NT2/D1 (cell line): ENCODE data around the gene SLC5A10.

ENCODE experiments used
- DNase-seq: peaks from one replicate; pipeline ENCODE4 v3.0.0-alpha.2; 2011; ENCODE audit warnings: low read depth, low spot score
- H3K27me3 ChIP-seq: 2 replicates; pipeline ENCODE4 v1.6.0; 2011; ENCODE audit warnings: mild to moderate bottlenecking; ENCODE audit not compliant: insufficient read length, insufficient read depth
- H3K36me3 ChIP-seq: 2 replicates; pipeline ENCODE4 v1.6.1; 2011; ENCODE audit warnings: mild to moderate bottlenecking, low read length, mixed read lengths; ENCODE audit not compliant: insufficient read depth, insufficient read length
- H3K4me1 ChIP-seq: 2 replicates; pipeline ENCODE4 v1.5.1; 2011; ENCODE audit not compliant: insufficient read depth, insufficient read length
- H3K4me3 ChIP-seq: 2 replicates; pipeline ENCODE4 v1.5.1; 2011; ENCODE audit warnings: low read depth; ENCODE audit not compliant: insufficient read length
- H3K9ac ChIP-seq: 2 replicates; pipeline ENCODE4 v1.6.0; 2011; ENCODE audit warnings: low read depth; ENCODE audit not compliant: insufficient read length
- H3K9me3 ChIP-seq: 2 replicates; pipeline ENCODE4 v1.5.1; 2011; ENCODE audit warnings: mild to moderate bottlenecking, low read length; ENCODE audit not compliant: insufficient read depth
- SUZ12 ChIP-seq: IDR thresholded peaks from 2 replicates; pipeline ENCODE4 v1.6.1; 2011; ENCODE audit not compliant: insufficient read length, insufficient read depth; ENCODE audit errors: extremely low read depth
- YY1 ChIP-seq: IDR thresholded peaks from 2 replicates; pipeline ENCODE4 v1.6.1; 2011; ENCODE audit not compliant: insufficient read length, insufficient read depth
- ZNF274 ChIP-seq: IDR thresholded peaks from 2 replicates; pipeline ENCODE4 v1.6.1; 2011; ENCODE audit warnings: mild to moderate bottlenecking, low read depth, low read length

Gene SLC5A10

GRCh38 chr17:18967916-18968315 is 16.0 kb downstream of the SLC5A10 start:
- Histone ChIP-seq H3K27me3 (no peaks in the 10 kb centered on the region), H3K9ac (no peak overlapping the region), H3K4me3 (no peak overlapping the region), H3K36me3 (peaks cover 29% of the 10 kb centered on the region), H3K9me3 (no peaks in the 10 kb centered on the region), H3K4me1 (peaks cover 18% of the 10 kb centered on the region)
- DNase-seq = no peak
- TF ChIP-seq SUZ12 = no peak
- no peak for TF ChIP-seq ZNF274
- no peak for TF ChIP-seq YY1

DNA sequence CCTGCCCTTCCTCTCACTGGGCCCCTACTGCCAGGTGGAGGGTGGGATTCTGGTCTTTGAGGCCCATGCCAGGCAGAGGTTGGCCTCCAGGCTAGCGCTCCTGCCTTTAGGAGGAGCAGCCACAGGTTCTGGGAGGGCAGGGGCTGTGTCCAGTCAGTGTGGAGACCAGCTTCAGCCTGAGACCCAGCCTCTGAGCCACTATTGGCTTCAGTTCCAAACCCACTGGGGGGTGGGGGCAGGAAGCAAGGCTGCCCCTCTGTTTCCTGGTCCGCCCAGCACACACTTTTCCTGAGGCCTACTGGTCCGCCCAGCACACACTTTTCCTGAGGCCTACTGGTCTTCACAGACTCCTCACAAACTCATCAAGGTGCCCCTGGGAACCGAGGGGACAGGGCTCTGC is 16.4 kb downstream of the SLC5A10 start:
- no peak for DNase-seq
- H3K27me3 ChIP-seq = no peaks in the 10 kb centered on the region
- TF ChIP-seq SUZ12 (no peak), ZNF274 (no peak), YY1 (no peak)
- H3K9me3 ChIP-seq = no peaks in the 10 kb centered on the region
- H3K4me3 ChIP-seq = no peak overlapping the region
- H3K9ac ChIP-seq = no peak overlapping the region
- H3K4me1 ChIP-seq = peaks cover 18% of the 10 kb centered on the region
- peaks cover 34% of the 10 kb centered on the region for H3K36me3 ChIP-seq

DNA sequence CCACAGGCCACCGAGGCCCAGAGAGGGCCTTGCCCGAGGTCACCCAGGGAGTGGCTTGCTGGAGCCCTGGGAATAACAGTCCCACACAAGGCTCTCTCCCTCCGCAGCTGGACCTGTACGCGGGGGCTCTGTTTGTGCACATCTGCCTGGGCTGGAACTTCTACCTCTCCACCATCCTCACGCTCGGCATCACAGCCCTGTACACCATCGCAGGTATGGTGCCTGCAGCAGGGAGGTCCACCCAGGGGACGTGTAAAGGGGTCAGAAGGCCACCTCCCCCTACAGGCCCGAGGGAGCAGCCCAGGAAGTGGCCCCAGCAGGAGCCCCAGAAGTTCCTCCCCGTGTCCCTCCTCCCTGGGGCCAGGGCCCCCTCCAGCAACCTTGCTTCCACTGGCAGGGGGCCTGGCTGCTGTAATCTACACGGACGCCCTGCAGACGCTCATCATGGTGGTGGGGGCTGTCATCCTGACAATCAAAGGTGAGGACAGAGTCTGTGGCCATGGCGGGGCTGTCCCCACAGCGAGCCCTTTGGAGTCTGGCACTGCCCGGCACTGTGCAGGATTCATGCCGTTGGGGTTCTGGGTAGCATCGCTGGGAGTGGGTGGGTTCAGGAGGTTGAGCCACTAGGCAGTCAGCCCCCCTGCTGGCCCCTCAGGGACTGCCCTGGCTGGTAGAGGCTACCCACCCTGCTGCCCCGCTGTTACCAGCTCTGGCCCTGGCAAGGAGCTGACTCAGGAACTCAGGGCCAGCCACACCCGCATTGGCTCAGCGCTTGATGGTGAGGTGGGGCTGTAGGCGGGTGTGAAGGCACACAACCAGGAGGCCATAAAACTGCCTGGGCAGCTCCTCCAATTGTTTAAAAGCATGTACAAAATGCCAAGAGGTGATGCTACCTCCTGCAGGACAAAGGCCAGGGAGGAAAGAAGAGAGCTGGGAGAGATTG is 17.3 kb downstream of the SLC5A10 start:
- H3K4me3 ChIP-seq = no peak overlapping the region
- peaks cover 37% of the 10 kb centered on the region for H3K36me3 ChIP-seq
- TF ChIP-seq ZNF274 (no peak), SUZ12 (no peak), YY1 (no peak)
- H3K27me3 ChIP-seq = no peaks in the 10 kb centered on the region
- H3K9me3 ChIP-seq = no peaks in the 10 kb centered on the region
- no peak overlapping the region for H3K9ac ChIP-seq
- DNase-seq = no peak
- H3K4me1 ChIP-seq = peaks cover 18% of the 10 kb centered on the region

- Histone ChIP-seq H3K27me3 (no peaks in the 10 kb centered on the region), H3K4me3 (no peak overlapping the region), H3K4me1 (peaks cover 16% of the 10 kb centered on the region), H3K9me3 (no peaks in the 10 kb centered on the region), H3K36me3 (peaks cover 46% of the 10 kb centered on the region), H3K9ac (no peak overlapping the region)
- TF ChIP-seq ZNF274 (no peak), SUZ12 (no peak), YY1 (no peak)
- no peak for DNase-seq
These were observed 18.9 kb downstream of the SLC5A10 start for GRCh38 chr17:18970582-18971480.

DNA sequence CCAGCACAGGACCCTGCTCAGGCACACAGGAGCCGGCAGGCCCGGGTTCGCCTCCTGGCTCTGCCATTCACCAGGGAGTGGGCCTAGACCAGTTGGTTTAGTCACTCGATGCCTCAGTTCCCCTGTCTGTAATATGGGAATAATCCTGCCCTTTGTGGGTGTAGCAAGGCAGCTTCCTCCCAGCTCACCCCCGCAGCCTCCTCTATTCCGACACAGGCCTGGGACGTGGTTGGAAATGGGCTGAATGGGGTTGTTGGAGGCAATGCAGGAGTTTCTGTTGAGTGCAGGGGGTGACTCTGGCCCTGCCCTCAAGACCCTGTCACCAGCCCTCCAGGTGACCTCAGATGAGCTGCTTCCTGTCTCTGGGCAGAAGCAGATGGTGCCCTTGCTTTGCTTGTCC is 19.8 kb downstream of the SLC5A10 start:
- H3K36me3 ChIP-seq = peaks cover 54% of the 10 kb centered on the region
- H3K4me1 ChIP-seq = peaks cover 16% of the 10 kb centered on the region
- no peaks in the 10 kb centered on the region for H3K27me3 ChIP-seq
- H3K9me3 ChIP-seq = no peaks in the 10 kb centered on the region
- H3K9ac ChIP-seq = no peak overlapping the region
- TF ChIP-seq YY1 (no peak), SUZ12 (no peak), ZNF274 (no peak)
- H3K4me3 ChIP-seq = no peak overlapping the region
- DNase-seq = no peak

DNA sequence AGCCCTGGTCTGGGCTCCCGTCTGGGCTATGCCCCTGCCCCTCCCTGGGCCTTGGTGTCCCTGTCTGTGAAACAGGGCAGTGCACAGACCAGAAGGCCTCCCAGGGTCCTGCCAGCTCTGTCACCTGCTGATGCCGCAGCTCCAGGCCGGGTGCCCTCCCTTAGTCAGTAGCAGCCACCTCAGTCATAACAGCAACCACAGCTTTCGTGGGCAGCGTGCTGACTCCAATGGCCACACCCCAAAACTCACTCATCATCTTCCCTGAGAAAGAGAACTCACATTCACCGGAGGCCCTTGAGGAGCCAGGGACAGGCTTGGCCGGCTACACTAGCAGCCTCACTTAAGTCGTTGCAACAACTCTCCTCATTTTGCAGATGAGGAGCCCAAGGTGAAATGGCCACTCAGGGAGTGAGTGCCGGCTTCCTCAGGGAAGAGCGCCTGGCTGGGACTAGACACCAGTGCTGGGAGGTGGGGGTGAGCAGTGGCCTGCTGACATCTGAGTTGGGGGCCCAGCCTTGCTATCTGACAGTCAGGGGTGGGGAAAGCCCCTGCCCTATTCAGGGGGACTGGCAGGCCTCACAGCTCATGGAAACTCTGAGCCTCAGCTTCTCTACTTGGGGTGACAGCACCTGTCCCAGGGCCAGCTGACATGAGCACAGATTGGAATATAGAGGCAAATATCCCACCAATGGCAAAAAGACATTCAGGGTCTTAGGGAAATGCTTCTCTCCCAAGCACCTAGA is 22.6 kb downstream of the SLC5A10 start:
- Histone ChIP-seq H3K36me3 (peaks cover 82% of the 10 kb centered on the region), H3K4me1 (no peaks in the 10 kb centered on the region), H3K4me3 (no peak overlapping the region), H3K27me3 (no peaks in the 10 kb centered on the region), H3K9me3 (no peaks in the 10 kb centered on the region), H3K9ac (no peak overlapping the region)
- DNase-seq = no peak
- TF ChIP-seq ZNF274 (no peak), YY1 (no peak), SUZ12 (no peak)

GRCh38 chr17:18975597-18975996 is 23.6 kb downstream of the SLC5A10 start:
- TF ChIP-seq YY1 = no peak
- no peak for TF ChIP-seq ZNF274
- TF ChIP-seq SUZ12 = no peak
- Histone ChIP-seq H3K4me1 (peaks cover 4% of the 10 kb centered on the region), H3K9ac (no peak overlapping the region), H3K27me3 (no peaks in the 10 kb centered on the region), H3K36me3 (peaks cover 81% of the 10 kb centered on the region), H3K9me3 (no peaks in the 10 kb centered on the region), H3K4me3 (no peak overlapping the region)
- no peak for DNase-seq
